ENCODE measurements around the gene ZDHHC4. TPM values are rescaled to one million over a fixed set of nuclear protein-coding genes. Genes with fewer than 3 reads are reported as not detected.
"Not testable (repeated sequence)": the region's sequence is repeated elsewhere in the genome, so short reads cannot be mapped to it uniquely, and the experiment has no call there.

Gene ZDHHC4
- polyA plus RNA-seq, 2 donors, result 13.6 to 26.1 TPM

DNA sequence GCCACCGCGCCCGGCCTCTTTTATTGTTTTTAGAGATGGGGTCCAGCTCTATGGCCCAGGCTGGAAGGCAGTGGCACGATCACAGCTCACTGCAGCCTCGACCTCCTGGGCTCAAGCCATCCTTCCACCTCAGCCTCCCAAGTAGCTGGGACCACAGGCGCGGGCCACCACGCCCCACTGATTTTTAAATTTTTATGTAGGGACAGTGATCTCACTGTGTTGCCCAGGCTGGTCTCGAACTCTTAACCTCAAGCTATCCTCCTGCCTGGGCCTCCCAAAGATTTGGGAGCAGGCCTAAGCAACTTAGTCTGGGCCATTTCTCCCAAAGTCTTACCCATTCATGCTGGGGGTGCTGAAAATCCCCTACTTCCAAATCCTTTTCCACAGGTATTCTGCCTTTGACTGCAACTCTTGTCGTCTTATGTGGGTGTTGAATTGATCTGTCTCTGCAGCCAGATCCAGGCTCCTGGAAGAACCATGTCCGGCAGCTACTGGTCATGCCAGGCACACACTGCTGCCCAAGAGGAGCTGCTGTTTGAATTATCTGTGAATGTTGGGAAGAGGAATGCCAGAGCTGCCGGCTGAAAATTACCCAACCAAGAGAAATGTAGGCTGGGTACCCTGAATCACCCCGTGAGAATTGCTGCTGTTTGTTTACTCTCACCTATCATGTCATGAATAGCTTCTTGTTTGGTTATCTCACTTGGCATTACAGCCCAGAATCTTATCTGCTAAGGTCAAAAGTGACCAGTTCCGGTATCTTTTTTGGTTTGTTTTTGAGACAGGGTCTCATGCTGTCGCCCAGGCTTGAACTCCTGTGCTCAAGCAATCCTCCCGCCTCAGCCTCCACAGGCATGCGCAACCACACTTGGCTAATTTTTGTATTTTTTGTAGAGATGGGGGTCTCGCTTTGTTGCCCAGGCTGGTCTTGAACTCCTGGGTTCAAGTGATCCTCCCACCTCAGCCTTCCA is 1.1 kb downstream of the ZDHHC4 start:
- 87 to 90% methylated on average over 17 to 18 of the region's 18 CpGs for WGBS, 2 donors
- no peaks in the 10 kb centered on the region for H3K27me3 ChIP-seq (ENCODE audit: control insufficient read depth in 1 of 2, insufficient read depth in 2 of 2, low read length in 2 of 2)
- H3K9me3 ChIP-seq (ENCODE audit: control insufficient read depth in 2 of 2, insufficient read depth in 1 of 2, low read depth in 1 of 2, low read length in 1 of 2), result no peaks in the 10 kb centered on the region
- H3K27ac ChIP-seq (ENCODE audit: low read depth in 2 of 2, low read length in 1 of 2), result peak overlapping the region; percentile 97 to 99
- H3K36me3 ChIP-seq (ENCODE audit: control insufficient read depth in 2 of 2, insufficient read depth in 2 of 2, low read length in 1 of 2), result peaks cover 6 to 11% of the 10 kb centered on the region in 2 donors
- peaks cover 0 to 7% of the 10 kb centered on the region in 2 donors for H3K4me1 ChIP-seq (ENCODE audit: control insufficient read depth in 2 of 2, insufficient read depth in 2 of 2, low read length in 1 of 2)
- no peak overlapping the region for H3K4me3 ChIP-seq (ENCODE audit: low read depth in 1 of 2, low read length in 2 of 2)

DNA sequence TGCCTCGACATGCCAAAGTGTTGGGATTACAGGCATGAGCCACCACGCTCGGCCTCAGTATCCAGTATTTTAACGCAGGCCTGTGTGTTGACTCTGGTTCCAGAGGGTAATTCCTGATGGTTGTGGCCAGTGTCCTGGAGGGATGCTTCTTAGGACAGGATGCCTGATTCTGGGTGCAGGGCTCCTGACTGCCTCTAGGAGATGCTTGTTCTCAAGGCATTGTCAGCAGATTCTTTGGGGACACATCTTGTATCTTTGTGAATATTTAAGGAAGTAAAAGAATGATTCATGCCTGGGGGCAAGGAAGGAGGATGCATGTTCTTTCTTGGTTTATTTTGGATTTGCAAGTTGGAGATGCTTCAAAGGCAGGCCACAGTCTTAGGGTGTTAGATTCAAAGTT is 2.2 kb downstream of the ZDHHC4 start:
- Histone ChIP-seq H3K27me3 (ENCODE audit: control insufficient read depth in 1 of 2, insufficient read depth in 2 of 2, low read length in 2 of 2) (no peaks in the 10 kb centered on the region), H3K36me3 (ENCODE audit: control insufficient read depth in 2 of 2, insufficient read depth in 2 of 2, low read length in 1 of 2) (peaks cover 6 to 12% of the 10 kb centered on the region in 2 donors), H3K4me1 (ENCODE audit: control insufficient read depth in 2 of 2, insufficient read depth in 2 of 2, low read length in 1 of 2) (peaks cover 0 to 7% of the 10 kb centered on the region in 2 donors), H3K4me3 (ENCODE audit: low read depth in 1 of 2, low read length in 2 of 2) (no peak overlapping the region), H3K9me3 (ENCODE audit: control insufficient read depth in 2 of 2, insufficient read depth in 1 of 2, low read depth in 1 of 2, low read length in 1 of 2) (no peaks in the 10 kb centered on the region), H3K27ac (ENCODE audit: low read depth in 2 of 2, low read length in 1 of 2) (no peak overlapping the region)
- 74 to 76% methylated on average over 4 of the region's 4 CpGs for WGBS, 2 donors

DNA sequence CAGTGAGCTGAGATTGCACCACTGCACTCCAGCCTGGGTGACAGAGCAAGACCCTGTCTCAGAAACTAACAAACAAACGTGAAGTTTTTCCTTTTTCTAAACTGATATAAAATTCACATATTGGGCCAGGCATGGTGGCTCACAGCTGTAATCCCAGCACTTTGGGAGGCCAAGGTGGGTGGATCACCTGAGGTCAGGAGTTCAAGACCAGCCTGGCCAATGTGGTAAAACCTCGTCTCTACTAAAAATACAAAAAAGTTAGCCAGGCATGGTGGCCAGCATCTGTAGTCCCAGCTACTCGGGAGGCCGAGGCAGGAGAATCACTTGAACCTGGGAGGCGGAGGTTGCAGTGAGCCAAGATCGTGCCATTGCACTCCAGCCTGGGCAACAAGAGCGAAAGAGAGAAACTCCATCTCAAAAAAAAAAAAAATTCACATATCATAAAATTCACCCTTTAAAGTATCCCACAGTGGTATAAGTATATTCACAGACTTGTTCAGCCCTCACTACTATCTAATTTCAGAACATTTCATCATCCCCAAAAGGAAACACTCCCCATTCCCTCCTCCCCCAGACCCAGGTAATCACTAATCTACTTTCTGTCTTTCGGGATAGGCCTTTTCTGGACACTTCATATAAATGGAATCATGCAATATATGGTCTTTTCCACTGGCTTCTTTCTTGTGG is 8.6 kb downstream of the ZDHHC4 start:
- WGBS, 2 donors, result 93 to 95% methylated on average over 8 of the region's 8 CpGs
- H3K27ac ChIP-seq (ENCODE audit: low read depth in 2 of 2, low read length in 1 of 2); H3K4me3 ChIP-seq (ENCODE audit: low read depth in 1 of 2, low read length in 2 of 2); H3K4me1 ChIP-seq (ENCODE audit: control insufficient read depth in 2 of 2, insufficient read depth in 2 of 2, low read length in 1 of 2); H3K9me3 ChIP-seq (ENCODE audit: control insufficient read depth in 2 of 2, insufficient read depth in 1 of 2, low read depth in 1 of 2, low read length in 1 of 2); H3K27me3 ChIP-seq (ENCODE audit: control insufficient read depth in 1 of 2, insufficient read depth in 2 of 2, low read length in 2 of 2): not testable (repeated sequence)
- H3K36me3 ChIP-seq (ENCODE audit: control insufficient read depth in 2 of 2, insufficient read depth in 2 of 2, low read length in 1 of 2), result peaks cover 1 to 13% of the 10 kb centered on the region in 2 donors

DNA sequence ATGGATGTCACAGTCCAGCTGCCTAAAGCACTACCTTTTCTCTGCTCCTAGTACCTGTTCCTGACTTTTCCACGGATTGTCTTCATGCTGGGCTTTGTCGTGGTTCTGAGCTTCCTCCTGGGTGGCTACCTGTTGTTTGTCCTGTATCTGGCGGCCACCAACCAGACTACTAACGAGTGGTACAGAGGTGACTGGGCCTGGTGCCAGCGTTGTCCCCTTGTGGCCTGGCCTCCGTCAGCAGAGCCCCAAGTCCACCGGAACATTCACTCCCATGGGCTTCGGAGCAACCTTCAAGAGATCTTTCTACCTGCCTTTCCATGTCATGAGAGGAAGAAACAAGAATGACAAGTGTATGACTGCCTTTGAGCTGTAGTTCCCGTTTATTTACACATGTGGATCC is 11.3 kb downstream of the ZDHHC4 start:
- Histone ChIP-seq H3K27ac (ENCODE audit: low read depth in 2 of 2, low read length in 1 of 2) (no peak overlapping the region), H3K36me3 (ENCODE audit: control insufficient read depth in 2 of 2, insufficient read depth in 2 of 2, low read length in 1 of 2) (peaks cover 0 to 6% of the 10 kb centered on the region in 2 donors), H3K4me1 (ENCODE audit: control insufficient read depth in 2 of 2, insufficient read depth in 2 of 2, low read length in 1 of 2) (peaks cover 0 to 4% of the 10 kb centered on the region in 2 donors), H3K9me3 (ENCODE audit: control insufficient read depth in 2 of 2, insufficient read depth in 1 of 2, low read depth in 1 of 2, low read length in 1 of 2) (no peaks in the 10 kb centered on the region), H3K27me3 (ENCODE audit: control insufficient read depth in 1 of 2, insufficient read depth in 2 of 2, low read length in 2 of 2) (no peaks in the 10 kb centered on the region), H3K4me3 (ENCODE audit: low read depth in 1 of 2, low read length in 2 of 2) (no peak overlapping the region)
- WGBS, 2 donors, result 82 to 86% methylated on average over 9 of the region's 9 CpGs

DNA sequence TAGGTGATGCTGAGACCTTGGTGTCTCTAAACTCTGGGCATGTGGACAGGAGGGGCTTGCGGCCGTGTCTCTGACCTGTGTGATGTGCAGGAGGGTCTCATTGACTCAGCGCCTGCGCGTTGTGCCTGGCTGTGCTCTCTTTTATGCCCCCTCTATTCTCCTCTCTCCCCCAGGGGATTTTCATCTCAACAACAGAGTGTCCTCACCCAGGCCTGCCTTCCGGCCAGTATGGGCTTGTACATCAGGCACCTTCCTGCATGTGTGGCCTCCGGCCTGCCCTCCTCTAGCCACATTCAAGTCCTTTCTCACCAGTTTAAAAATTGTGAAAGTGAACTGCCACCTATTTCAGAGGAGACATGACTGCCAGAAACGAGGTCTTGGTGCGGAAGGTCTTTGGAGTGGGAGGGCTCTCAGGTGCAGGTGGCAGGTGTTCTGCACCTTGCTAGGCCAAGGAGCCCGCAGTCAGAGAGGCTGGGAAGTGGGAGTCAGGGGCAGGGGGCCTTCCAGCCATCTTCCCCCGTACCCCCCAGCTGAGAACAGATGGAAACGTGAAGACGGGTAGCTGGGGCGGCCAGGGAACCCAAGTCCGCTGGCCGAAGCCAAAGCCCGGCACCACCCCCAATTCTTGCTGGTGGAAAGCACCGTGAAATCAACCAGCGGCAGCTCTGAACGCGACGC is 12.0 kb downstream of the ZDHHC4 start:
- 42 to 50% methylated on average over 21 to 22 of the region's 22 CpGs for WGBS, 2 donors

DNA sequence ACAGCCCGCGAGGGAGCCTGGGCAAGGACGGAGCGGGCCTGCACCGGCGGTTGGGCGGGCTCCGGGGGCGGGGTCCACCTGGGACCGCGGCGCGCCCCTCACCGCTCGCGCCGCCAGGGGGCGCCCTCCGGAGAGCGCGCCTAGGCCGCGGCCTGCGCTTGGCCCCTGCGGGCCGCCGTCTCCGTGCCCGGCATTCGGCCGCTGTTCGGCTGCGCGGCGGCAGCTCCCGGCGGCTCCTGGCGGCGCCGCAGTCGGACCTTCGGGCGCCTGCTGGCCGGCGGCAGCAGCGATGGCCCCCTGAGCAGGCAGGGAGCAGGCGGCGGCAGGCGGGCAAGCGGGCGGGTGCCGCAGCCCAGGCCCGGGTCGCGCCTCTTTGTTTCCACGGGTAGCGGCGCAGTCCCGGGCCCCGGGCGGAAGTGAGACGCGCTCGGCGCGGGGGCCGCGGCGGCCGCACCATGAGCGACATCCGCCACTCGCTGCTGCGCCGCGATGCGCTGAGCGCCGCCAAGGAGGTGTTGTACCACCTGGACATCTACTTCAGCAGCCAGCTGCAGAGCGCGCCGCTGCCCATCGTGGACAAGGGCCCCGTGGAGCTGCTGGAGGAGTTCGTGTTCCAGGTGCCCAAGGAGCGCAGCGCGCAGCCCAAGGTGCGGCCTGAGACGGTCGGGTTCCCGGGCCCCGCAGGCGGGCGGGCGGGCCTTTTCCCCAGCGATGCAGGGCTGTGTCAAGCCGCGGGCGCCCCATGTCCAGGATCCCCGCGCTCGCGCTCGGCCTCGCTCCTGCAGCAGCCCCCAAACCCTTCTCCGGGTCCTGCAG is 12.8 kb downstream of the ZDHHC4 start, which contains the start of gene INTS15:
Gene INTS15, plus strand, starts transcription at position 193 of the 816 bp plus-strand sequence. Its CDS starts 263 bp downstream, at position 456.
- peak within 1 kb of the TSS; percentile 82 to 89 for H3K4me3 ChIP-seq (ENCODE audit: low read depth in 1 of 2, low read length in 2 of 2)
- 1% methylated on average over 80 to 107 of the region's 107 CpGs for WGBS, 2 donors
- H3K27ac ChIP-seq (ENCODE audit: low read depth in 2 of 2, low read length in 1 of 2), result peak within 1 kb of the TSS; percentile 89 to 94
- H3K9me3 ChIP-seq (ENCODE audit: control insufficient read depth in 2 of 2, insufficient read depth in 1 of 2, low read depth in 1 of 2, low read length in 1 of 2), result no peaks in the 10 kb centered on the region
- H3K27me3 ChIP-seq (ENCODE audit: control insufficient read depth in 1 of 2, insufficient read depth in 2 of 2, low read length in 2 of 2), result no peaks in the 10 kb centered on the region
- H3K36me3 ChIP-seq (ENCODE audit: control insufficient read depth in 2 of 2, insufficient read depth in 2 of 2, low read length in 1 of 2), result peaks cover 0 to 12% of the 10 kb centered on the region in 2 donors
- peaks cover 0 to 4% of the 10 kb centered on the region in 2 donors for H3K4me1 ChIP-seq (ENCODE audit: control insufficient read depth in 2 of 2, insufficient read depth in 2 of 2, low read length in 1 of 2)

More for the DNA sequence above, 12.0 kb downstream of the ZDHHC4 start:
- Histone ChIP-seq H3K27me3 (ENCODE audit: control insufficient read depth in 1 of 2, insufficient read depth in 2 of 2, low read length in 2 of 2) (no peaks in the 10 kb centered on the region), H3K4me1 (ENCODE audit: control insufficient read depth in 2 of 2, insufficient read depth in 2 of 2, low read length in 1 of 2) (peaks cover 0 to 4% of the 10 kb centered on the region in 2 donors), H3K4me3 (ENCODE audit: low read depth in 1 of 2, low read length in 2 of 2) (peak overlapping the region; percentile 16 to 36), H3K9me3 (ENCODE audit: control insufficient read depth in 2 of 2, insufficient read depth in 1 of 2, low read depth in 1 of 2, low read length in 1 of 2) (no peaks in the 10 kb centered on the region), H3K36me3 (ENCODE audit: control insufficient read depth in 2 of 2, insufficient read depth in 2 of 2, low read length in 1 of 2) (peaks cover 0 to 12% of the 10 kb centered on the region in 2 donors), H3K27ac (ENCODE audit: low read depth in 2 of 2, low read length in 1 of 2) (peak overlapping the region; percentile 62 to 94)

DNA sequence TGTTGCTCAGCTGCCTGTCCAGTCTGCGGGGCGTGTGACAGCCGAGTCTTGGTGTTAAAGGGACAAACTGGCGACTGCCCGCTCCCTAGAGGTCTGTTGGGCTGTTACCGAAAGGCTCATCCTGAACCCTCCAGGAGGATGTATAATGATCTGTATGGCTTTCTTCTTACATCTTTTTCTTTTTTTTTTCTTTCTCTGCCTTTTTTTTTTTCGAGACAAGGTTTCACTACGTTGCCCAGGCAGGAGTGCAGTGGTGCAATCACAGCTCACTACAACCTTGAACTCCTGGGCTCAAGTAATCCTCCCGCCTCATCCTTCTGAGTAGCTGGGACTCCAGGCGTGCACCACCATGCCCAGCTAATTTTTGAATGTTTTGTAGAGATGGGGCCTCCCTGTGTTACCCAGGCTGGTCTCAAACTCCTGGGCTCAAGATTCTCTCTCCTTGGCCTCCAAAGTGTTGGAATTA is 13.4 kb downstream of the ZDHHC4 start:
- H3K4me1 ChIP-seq (ENCODE audit: control insufficient read depth in 2 of 2, insufficient read depth in 2 of 2, low read length in 1 of 2), result peaks cover 0 to 4% of the 10 kb centered on the region in 2 donors
- 6 to 8% methylated on average over 10 of the region's 10 CpGs for WGBS, 2 donors
- H3K4me3 ChIP-seq (ENCODE audit: low read depth in 1 of 2, low read length in 2 of 2), result peak overlapping the region; percentile 82 to 89
- H3K36me3 ChIP-seq (ENCODE audit: control insufficient read depth in 2 of 2, insufficient read depth in 2 of 2, low read length in 1 of 2), result peaks cover 0 to 19% of the 10 kb centered on the region in 2 donors
- H3K27ac ChIP-seq (ENCODE audit: low read depth in 2 of 2, low read length in 1 of 2), result peak overlapping the region; percentile 89 to 94
- H3K9me3 ChIP-seq (ENCODE audit: control insufficient read depth in 2 of 2, insufficient read depth in 1 of 2, low read depth in 1 of 2, low read length in 1 of 2), result no peaks in the 10 kb centered on the region
- no peaks in the 10 kb centered on the region for H3K27me3 ChIP-seq (ENCODE audit: control insufficient read depth in 1 of 2, insufficient read depth in 2 of 2, low read length in 2 of 2)

DNA sequence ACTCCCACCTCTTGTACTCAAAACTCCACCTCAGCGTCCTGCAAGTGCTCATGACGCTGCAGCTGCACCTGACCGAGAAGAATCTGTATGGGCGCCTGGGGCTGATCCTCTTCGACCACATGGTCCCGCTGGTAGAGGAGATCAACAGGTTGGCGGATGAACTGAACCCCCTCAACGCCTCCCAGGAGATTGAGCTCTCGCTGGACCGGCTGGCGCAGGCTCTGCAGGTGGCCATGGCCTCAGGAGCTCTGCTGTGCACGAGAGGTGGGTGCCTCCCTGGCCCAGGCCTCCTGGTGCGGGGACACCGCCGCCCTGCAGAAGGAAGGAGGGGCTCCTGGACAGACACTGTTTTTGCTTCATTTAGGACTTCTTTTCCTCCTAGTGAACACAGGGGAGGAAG is 22.8 kb downstream of the ZDHHC4 start:
- peaks cover 10 to 49% of the 10 kb centered on the region in 2 donors for H3K36me3 ChIP-seq (ENCODE audit: control insufficient read depth in 2 of 2, insufficient read depth in 2 of 2, low read length in 1 of 2)
- 93% methylated on average over 15 of the region's 15 CpGs for WGBS, 2 donors

More for the DNA sequence above, 22.8 kb downstream of the ZDHHC4 start:
- H3K27ac ChIP-seq (ENCODE audit: low read depth in 2 of 2, low read length in 1 of 2), result no peak overlapping the region
- H3K27me3 ChIP-seq (ENCODE audit: control insufficient read depth in 1 of 2, insufficient read depth in 2 of 2, low read length in 2 of 2), result no peaks in the 10 kb centered on the region
- H3K9me3 ChIP-seq (ENCODE audit: control insufficient read depth in 2 of 2, insufficient read depth in 1 of 2, low read depth in 1 of 2, low read length in 1 of 2), result no peaks in the 10 kb centered on the region
- H3K4me3 ChIP-seq (ENCODE audit: low read depth in 1 of 2, low read length in 2 of 2), result no peak overlapping the region
- no peaks in the 10 kb centered on the region for H3K4me1 ChIP-seq (ENCODE audit: control insufficient read depth in 2 of 2, insufficient read depth in 2 of 2, low read length in 1 of 2)

Data from esophagus (tissue), 2 donors.